Right ventricle myocardium superior (tissue), 1 donor: ENCODE data around the gene TDRD10. TPM values are rescaled to one million over a fixed set of nuclear protein-coding genes. Genes with fewer than 3 reads are reported as not detected.
A peak's percentile ranks its signal among the peaks of the same experiment; 100 is the strongest.

ENCODE experiments used
- ATAC-seq: fragments of 200-7000 bp; cut with Tn5 transposase; one replicate; pipeline ENCODE4 v1.9.1; 2020; ENCODE audit warnings: mild to moderate bottlenecking; ENCODE audit not compliant: poor library complexity
- DNase-seq: peaks from one replicate; pipeline ENCODE4 v3.0.0-alpha.2; 2020
- intact Hi-C: fragments of 100-400 bp; cut with DNase I; formaldehyde crosslinking; loops from one replicate; pipeline ENCODE4 v1.11.2; 2022
- total RNA-seq: library from RNA; stranded (reverse); fragmentation: NEBNext Ultra II Directional; extraction: Animal tissue kit (Norgen Biotek cat#: 25700); gene quantifications from one replicate; pipeline ENCODE4 v1.2.1, GENCODE V29; 2021
- donor health status: DM: no; HTN: yes; CAD: no; lungs with severe emphysema.

Gene TDRD10
- total RNA-seq, 1 donor from 2014 or later: 2.5 TPM

DNA sequence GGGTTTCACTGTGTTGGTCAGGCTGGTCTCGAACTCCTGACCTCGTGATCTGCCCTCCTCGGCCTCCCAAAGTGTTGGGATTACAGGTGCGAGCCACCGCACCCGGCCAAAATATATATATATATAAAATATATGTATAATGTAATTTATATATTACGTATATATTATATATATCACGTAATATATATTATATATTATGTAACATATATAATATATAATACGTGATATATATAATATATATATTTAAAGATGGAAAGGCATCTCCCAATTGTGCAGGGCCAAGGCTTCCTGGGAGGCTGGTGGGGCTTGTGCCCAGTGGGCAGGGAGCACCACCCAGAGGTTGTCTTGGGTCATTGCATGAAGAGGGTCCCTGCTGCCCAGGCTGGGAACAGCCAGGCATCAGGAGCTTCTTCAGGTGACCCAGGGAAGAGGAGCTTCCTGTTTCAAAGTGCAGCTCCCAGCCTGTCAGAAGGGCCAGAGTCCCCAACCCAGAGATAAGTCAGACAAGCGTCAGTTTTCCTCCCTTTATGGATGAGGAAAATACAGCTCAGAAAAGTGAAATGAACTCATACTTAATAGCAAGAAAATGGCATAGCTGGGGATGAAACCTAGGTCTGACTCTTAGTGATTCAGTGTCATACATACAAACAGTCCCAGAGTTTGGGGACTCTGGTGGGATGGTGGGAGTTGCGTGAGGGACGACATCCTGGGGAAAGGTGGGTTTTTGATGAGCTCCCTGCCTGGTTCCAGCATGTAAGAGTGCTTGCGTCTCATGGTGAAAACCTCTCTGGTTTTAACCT, 44.4 kb downstream of the TDRD10 start:
- intact Hi-C loops: loop anchor here (5.0 kb wide), 1 partner anchor 64 kb away; no protein-coding TSS in a partner anchor
- ATAC-seq: peak; percentile 71
- DNase-seq: peak; percentile 67

DNA sequence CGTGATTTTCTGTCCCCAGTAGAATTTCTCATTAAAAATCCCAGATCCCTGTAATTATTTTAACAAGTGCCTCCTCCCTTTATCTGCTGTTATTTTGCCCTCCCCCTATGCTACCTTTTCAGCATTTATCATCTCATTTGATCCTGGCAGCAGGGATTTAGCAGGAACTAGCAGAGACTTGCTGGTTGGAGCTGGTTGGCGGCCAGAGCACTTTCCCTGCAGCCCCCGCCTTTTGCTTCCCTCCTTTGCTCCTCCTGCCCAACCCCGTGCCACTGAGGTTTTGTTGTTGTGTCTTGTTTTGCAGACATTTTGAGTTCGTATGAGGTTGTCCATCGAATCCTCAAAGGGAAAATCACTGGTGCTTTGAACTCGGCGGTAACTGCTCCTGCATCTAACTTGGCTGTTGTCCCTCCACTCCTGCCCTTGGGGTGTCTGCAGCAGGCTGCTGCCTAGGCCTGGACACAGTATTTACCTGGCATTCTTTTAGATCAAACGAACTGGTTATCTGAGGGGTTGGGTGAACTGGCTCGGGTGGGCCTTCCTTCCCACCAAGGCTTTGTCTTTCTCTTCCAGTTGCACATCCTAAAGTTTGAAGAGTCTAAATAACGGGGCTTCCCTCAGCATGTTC, 45.2 kb downstream of the TDRD10 start:
- DNase-seq (no peak), ATAC-seq (no peak)
- intact Hi-C loops: loop anchor here (5.0 kb wide), 1 partner anchor 65 kb away; no protein-coding TSS in a partner anchor

DNA sequence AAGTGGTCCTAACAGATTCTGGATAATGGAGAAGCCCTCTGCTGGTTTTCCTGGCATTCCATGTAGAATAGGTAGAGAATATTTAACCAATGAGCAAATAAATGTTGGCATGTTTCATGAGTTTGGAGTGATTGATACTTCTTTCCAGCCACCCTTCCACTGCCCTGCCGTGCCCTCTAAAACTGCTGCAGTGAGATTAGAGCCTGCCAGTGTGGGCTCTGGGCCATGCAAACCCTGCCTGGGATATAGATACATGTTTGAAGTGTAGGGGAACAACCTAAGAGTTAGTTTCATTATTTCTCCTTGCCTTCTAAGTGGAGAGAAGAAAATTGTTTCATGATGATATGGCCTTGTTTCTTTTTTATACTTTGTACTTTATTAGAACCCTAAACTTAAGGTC, 46.0 kb downstream of the TDRD10 start:
- intact Hi-C loops: loop anchor here (5.0 kb wide), 1 partner anchor 66 kb away; no protein-coding TSS in a partner anchor
- DNase-seq: peak; percentile 61
- ATAC-seq: peak; percentile 86

DNA sequence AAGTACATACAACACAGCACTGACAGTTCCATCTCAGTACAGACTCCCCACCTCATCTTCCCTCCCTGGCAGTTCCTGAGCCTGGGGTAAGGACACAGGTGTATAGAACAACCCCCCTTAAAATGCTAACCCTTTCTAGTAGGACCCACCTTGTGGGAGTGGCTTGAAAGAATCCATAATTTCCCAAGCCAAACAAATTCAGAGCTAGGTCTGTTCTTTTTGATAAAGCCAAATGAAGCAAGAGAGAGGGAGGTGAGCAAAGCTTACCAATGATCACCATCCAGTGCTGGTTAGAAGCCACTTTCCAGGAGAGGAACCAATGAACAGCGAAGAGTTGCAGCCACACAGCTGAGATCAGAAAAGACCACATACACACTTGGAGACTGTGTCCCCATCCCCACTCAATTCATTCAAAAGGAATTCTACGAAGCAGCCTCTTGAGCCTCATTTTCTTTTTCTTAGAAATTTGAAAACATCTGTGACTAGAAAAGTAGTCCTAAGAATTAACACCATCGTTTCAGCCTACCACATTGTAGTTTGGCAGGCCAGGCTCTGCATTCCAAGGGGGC, 47.3 kb downstream of the TDRD10 start:
- intact Hi-C loops: loop anchor here (5.0 kb wide), 1 partner anchor 67 kb away; no protein-coding TSS in a partner anchor
- DNase-seq (no peak), ATAC-seq (no peak)

DNA sequence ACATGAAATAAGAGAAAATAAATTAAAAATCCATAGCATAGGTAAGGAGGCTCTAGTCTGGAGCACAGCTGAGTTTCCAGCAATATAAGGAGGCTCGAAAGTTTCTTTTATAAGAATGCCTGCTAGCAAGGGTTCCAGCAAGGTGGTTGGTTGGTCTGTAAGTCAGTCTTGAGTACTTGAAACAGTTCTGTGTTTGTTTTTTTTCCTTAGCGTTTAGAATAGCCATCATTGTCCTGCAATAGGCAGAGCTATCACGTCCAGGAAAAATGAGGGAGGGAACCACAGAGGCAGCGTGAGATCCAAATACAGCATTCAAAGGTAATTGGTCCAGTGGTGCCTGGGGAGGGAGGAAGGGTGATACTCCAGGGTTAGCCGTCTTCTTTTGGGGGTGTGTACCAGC, 48.1 kb downstream of the TDRD10 start:
- DNase-seq (no peak), ATAC-seq (no peak)
- intact Hi-C loops: no loop called here

DNA sequence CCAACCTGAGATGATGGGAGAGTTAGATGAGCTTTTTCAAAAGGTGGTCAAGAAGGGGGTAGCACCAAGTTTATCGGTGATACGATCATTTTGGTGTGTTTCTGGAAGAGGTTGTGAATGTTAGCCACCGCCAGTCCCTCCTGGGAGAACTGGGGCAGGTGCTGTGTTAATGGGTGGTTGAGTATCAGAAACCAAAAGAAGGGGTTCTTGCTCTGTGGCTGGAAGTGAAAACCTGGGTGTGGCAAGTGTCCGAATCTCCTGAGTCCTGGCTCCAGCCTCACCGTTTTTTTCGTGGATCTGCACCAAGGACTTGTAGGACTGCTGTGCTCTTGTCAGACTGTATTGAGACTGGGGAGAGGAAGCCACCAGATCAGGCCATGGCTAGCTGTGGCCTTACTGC, 48.6 kb downstream of the TDRD10 start:
- ATAC-seq (no peak), DNase-seq (no peak)
- intact Hi-C loops: no loop called here

GRCh38 chr1:154551474-154551873, 49.5 kb downstream of the TDRD10 start:
- intact Hi-C loops: no loop called here
- no peak for ATAC-seq
- no peak for DNase-seq

DNA sequence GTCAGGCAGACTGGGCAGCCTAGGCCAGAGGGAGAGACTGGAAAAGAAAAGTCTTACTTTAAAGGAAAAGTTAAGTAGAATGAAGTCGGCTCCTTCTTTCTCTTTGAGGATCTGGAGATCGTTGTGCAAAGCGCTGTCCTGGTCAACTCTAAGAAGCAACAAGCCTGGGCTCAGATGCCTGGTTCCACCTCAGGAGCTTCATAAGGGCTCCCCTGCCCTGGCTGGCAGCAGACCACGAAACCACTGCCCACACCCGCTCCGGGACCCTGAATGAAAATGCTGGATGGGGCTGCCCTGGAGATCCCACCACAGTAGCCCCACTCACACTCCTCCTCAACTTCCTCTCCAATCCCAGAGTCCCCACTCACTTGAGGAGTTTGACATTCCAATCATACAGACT, 50.0 kb downstream of the TDRD10 start:
- no peak for ATAC-seq
- intact Hi-C loops: no loop called here
- DNase-seq: no peak

- intact Hi-C loops: no loop called here
- DNase-seq: no peak
- ATAC-seq: no peak
Measured at GRCh38 chr1:154553056-154554030, 51.3 kb downstream of the TDRD10 start.

GRCh38 chr1:154556422-154556821, 54.4 kb downstream of the TDRD10 start:
- DNase-seq (peak; percentile 51), ATAC-seq (no peak)
- intact Hi-C loops: no loop called here

GRCh38 chr1:154557248-154557938, 55.4 kb downstream of the TDRD10 start:
- DNase-seq (no peak), ATAC-seq (no peak)
- intact Hi-C loops: no loop called here

GRCh38 chr1:154557939-154558719, 56.1 kb downstream of the TDRD10 start, which contains the start of gene UBE2Q1:
Gene UBE2Q1 (minus strand): TSS chr1:154558662. CDS start chr1:154558553, 109 bp downstream.
- ATAC-seq: no peak
- DNase-seq: peak; percentile 80
- intact Hi-C loops: no loop called here

GRCh38 chr1:154558720-154559465, 56.9 kb downstream of the TDRD10 start:
- peak; percentile 99 for DNase-seq
- peak; percentile 97 for ATAC-seq
- intact Hi-C loops: no loop called here

- intact Hi-C loops: loop anchor here (5.0 to 10.0 kb wide), 3 partner anchors 105 to 323 kb away; no protein-coding TSS in a partner anchor
- peak; percentile 85 for DNase-seq
- ATAC-seq: peak; percentile 80
Measured at GRCh38 chr1:154559466-154560044, 57.5 kb downstream of the TDRD10 start.

- intact Hi-C loops: loop anchor here (10.0 kb wide), 2 partner anchors 99 to 199 kb away; no protein-coding TSS in a partner anchor
- DNase-seq: no peak
- ATAC-seq: no peak
Measured at GRCh38 chr1:154565876-154566275, 63.9 kb downstream of the TDRD10 start.
